KMS-11 (cell line): ENCODE measurements around the gene IGFBPL1.

ENCODE experiments used
- H2AFZ ChIP-seq: fragments of 200-600 bp; sonication (generic); 2 replicates; pipeline ENCODE4 v1.6.1; 2016; ENCODE audit warnings: antibody characterized with exemption, mixed run types, low read depth
- H3K27ac ChIP-seq: fragments of 200-600 bp; sonication (generic); 2 replicates; pipeline ENCODE4 v1.6.1; 2016; ENCODE audit warnings: mild to moderate bottlenecking, mixed run types
- H3K27me3 ChIP-seq: fragments of 200-600 bp; sonication (generic); 2 replicates; pipeline ENCODE4 v1.6.1; 2017; ENCODE audit warnings: mild to moderate bottlenecking, low read depth, mixed run types, moderate library complexity; ENCODE audit not compliant: insufficient read depth
- H3K36me3 ChIP-seq: fragments of 200-600 bp; sonication (generic); 2 replicates; pipeline ENCODE4 v1.6.1; 2017; ENCODE audit warnings: mild to moderate bottlenecking, mixed run types; ENCODE audit not compliant: insufficient read depth
- H3K4me1 ChIP-seq: fragments of 200-600 bp; sonication (generic); 2 replicates; pipeline ENCODE4 v1.6.1; 2016; ENCODE audit warnings: mild to moderate bottlenecking, low read depth, mixed run types; ENCODE audit not compliant: poor library complexity, severe bottlenecking
- H3K4me2 ChIP-seq: fragments of 200-600 bp; sonication (generic); 2 replicates; pipeline ENCODE4 v1.7.0; 2016; ENCODE audit warnings: mild to moderate bottlenecking, mixed run types
- H3K4me3 ChIP-seq: fragments of 200-600 bp; sonication (generic); IDR thresholded peaks from 2 replicates; pipeline ENCODE4 v1.6.1; 2017; ENCODE audit warnings: low read depth, low read length, mixed read lengths; ENCODE audit not compliant: insufficient read depth
- H3K79me2 ChIP-seq: fragments of 200-600 bp; sonication (generic); 2 replicates; pipeline ENCODE4 v1.6.1; 2016; ENCODE audit warnings: low read depth, mixed run types; ENCODE audit not compliant: insufficient read depth
- H3K9ac ChIP-seq: fragments of 200-600 bp; sonication (generic); 2 replicates; pipeline ENCODE4 v1.6.1; 2016; ENCODE audit warnings: mild to moderate bottlenecking, mixed run types
- H4K20me1 ChIP-seq: fragments of 200-600 bp; sonication (generic); 2 replicates; pipeline ENCODE4 v1.6.1; 2016; ENCODE audit warnings: mild to moderate bottlenecking, mixed run types; ENCODE audit not compliant: insufficient read depth
- TF ChIP-seq, protein P1 (sequence below): fragments of 200-600 bp; sonication (generic); conservative IDR thresholded peaks from 2 replicates; pipeline ENCODE4 v1.6.1; 2017; ENCODE audit warnings: low read depth, mild to moderate bottlenecking, antibody characterized with exemption, low read length, moderate library complexity, mixed read lengths

Gene IGFBPL1

DNA sequence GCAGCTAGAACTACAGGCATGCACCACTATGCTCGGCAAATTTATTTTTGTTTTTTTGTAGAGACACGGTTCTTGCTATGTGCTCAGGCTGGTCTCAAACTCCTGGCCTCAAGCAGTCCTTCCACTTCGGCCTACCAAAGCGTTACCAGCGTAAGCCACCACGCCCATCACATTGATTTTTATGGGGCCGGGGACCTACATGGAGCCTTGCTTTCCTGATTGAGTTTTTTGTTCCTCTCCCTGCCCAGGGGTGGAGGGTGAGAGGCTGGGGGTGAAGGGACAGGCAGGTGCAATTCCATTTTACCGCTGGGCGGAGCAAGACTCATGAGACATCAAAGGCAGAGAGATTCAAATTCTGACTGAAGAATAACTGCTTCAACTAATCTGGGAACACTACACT, 29.8 kb downstream of the IGFBPL1 start:
- no peak overlapping the region for H3K4me2 ChIP-seq
- no peak overlapping the region for H3K9ac ChIP-seq
- no peaks in the 10 kb centered on the region for H3K36me3 ChIP-seq
- H3K79me2 ChIP-seq: peaks cover 24% of the 10 kb centered on the region; the same call in 1 of the 2 replicates
- H4K20me1 ChIP-seq: no peaks in the 10 kb centered on the region
- no peaks in the 10 kb centered on the region for H3K27me3 ChIP-seq
- peaks cover 11% of the 10 kb centered on the region for H3K4me1 ChIP-seq
- no peak overlapping the region for H2AFZ ChIP-seq
- no peak overlapping the region for H3K4me3 ChIP-seq
- TF ChIP-seq, protein P1, sequence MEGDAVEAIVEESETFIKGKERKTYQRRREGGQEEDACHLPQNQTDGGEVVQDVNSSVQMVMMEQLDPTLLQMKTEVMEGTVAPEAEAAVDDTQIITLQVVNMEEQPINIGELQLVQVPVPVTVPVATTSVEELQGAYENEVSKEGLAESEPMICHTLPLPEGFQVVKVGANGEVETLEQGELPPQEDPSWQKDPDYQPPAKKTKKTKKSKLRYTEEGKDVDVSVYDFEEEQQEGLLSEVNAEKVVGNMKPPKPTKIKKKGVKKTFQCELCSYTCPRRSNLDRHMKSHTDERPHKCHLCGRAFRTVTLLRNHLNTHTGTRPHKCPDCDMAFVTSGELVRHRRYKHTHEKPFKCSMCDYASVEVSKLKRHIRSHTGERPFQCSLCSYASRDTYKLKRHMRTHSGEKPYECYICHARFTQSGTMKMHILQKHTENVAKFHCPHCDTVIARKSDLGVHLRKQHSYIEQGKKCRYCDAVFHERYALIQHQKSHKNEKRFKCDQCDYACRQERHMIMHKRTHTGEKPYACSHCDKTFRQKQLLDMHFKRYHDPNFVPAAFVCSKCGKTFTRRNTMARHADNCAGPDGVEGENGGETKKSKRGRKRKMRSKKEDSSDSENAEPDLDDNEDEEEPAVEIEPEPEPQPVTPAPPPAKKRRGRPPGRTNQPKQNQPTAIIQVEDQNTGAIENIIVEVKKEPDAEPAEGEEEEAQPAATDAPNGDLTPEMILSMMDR: no peak
- H3K27ac ChIP-seq: no peak overlapping the region

DNA sequence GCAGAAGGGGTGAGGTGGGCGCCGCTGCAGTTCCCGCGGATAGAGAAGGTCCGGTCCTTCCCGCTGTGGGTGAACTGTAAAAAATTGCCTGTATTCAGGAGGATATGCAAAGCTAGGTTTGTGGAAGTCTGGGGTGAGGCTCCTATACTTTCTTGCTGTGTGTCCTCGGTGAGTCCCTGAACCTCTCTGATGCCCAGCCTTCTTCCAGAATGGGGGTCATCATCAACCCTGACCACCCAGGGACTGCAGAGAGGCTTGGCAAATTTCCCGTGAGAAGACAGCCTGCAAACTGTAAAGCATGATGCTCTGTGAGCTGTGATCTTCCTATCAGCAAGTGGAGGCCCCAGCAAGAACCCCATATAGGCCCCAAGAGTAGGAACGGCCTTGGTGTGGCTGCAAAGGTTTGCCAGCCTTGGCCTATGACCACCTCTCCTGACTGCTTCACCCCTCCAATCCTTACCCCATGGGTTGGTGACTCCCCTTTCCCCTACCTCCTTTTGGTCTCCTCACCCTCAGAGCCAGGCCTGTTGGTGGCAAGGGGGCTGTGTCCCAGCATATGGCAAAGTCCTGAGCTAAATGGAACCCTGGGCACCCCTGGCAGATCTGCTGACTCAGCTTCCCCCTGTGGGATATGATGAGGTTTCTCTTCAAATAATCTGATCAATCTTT, 31.0 kb downstream of the IGFBPL1 start:
- TF ChIP-seq, protein P1: no peak
- Histone ChIP-seq H3K36me3 (no peaks in the 10 kb centered on the region), H4K20me1 (no peaks in the 10 kb centered on the region), H3K79me2 (peaks cover 24% of the 10 kb centered on the region; the same call in 1 of the 2 replicates), H2AFZ (peak overlapping the region; percentile 89), H3K4me2 (peak overlapping the region; percentile 87), H3K4me3 (no peak overlapping the region), H3K27me3 (no peaks in the 10 kb centered on the region), H3K9ac (peak overlapping the region; percentile 93), H3K4me1 (peaks cover 4% of the 10 kb centered on the region), H3K27ac (peak overlapping the region; percentile 38)

DNA sequence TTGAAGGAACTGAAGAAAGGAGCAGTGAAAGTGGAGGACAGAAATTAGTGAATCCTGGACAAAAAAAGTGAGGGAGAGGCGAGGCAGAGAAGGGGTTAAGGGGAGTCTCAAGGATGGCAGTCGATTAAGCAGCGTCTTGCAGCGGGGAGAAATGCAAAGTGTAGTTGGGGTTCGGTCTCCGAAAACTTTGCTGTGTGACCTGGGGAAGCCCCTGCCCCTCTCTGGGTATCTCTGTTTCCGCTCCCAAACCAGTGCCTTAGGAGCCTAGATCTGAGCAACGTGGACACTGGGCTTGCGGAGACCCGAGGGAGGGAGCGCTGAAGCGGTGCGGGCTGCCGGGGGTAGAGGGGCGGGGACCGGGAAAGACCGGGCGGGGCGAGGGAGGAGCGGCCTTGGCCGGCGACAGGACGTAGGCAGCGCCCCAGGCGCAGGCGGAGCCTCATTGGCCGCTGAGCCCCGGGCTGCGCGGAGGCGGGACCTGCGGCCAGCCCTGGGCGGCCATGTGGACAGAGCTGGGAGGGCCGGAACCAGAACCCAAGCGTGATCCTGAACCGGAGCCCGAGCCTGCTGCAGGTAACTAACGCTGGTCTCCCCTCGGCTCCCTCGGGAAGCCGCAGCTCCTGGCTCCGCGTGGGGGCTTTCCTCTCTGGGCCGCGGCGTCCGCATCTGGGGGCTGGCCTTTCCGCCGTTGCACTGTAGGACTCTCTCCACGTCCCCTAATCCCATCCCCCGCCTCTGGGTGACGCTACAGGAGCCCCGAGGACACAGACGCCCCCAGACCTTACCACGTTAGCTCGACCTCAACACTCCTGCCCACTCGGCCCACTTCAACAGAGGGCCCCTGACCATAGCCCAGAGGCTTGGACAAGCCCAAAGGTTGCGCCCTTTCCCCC, 31.8 kb downstream of the IGFBPL1 start, which contains the start of gene ALDH1B1:
ALDH1B1 (plus strand) TSS at position 468 of the 893 bp plus-strand sequence. CDS start 3,047 bp downstream, outside the sequence.
- TF ChIP-seq, protein P1: no peak
- Histone ChIP-seq H3K27ac (peak within 1 kb of the TSS; percentile 38), H3K4me1 (no peaks in the 10 kb centered on the region), H3K27me3 (no peaks in the 10 kb centered on the region), H2AFZ (peak within 1 kb of the TSS; percentile 89), H4K20me1 (no peaks in the 10 kb centered on the region), H3K9ac (peak within 1 kb of the TSS; percentile 93), H3K4me2 (peak within 1 kb of the TSS; percentile 99), H3K4me3 (no peak within 1 kb of the TSS), H3K79me2 (peaks cover 24% of the 10 kb centered on the region; the same call in 1 of the 2 replicates), H3K36me3 (no peaks in the 10 kb centered on the region)

DNA sequence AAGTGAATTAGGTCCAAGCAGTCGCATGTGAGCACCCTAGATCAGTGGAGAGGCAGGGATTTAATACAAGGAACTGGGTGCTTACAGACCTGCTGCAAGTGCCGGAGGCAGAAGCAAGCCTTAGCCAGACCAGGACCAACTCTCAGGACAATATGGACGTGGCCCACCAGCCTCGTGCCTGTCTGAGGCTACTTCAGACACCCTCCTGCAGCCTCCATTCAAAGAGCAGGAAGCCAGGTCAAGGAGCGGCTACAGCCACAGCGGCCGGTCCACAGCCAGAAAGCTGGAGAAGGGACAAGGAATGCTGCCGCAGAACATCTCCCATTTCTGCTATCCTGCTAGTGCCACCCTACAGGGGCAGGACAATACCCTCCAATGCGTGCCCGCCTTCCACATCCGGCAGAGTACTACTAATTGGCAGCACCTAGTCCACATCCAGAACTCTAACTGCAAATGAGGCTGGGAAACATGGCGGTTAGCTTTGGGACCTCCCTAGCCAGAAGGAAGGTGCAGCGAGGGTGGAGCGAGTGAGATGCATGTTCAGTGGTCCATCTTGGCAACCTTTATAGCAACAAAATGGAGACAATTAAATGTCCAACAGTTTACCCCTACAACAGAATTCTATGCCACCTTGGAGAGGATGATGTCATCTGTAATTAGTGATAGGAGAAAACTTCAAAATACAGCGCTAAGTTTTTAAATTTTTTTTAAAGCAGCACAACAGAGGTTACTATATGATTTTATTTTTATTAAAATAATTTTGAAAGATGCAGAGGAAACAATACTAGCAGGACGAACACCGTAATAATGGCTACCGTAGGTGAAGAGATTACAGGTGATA, 32.8 kb downstream of the IGFBPL1 start:
- no peaks in the 10 kb centered on the region for H3K27me3 ChIP-seq
- no peaks in the 10 kb centered on the region for H3K36me3 ChIP-seq
- H3K79me2 ChIP-seq: peaks cover 24% of the 10 kb centered on the region; the same call in 1 of the 2 replicates
- H2AFZ ChIP-seq: peak overlapping the region; percentile 89
- H3K4me2 ChIP-seq: peak overlapping the region; percentile 99
- H3K4me3 ChIP-seq: no peak overlapping the region
- H3K9ac ChIP-seq: no peak overlapping the region; the same call in 1 of the 2 replicates
- H3K27ac ChIP-seq: no peak overlapping the region
- TF ChIP-seq, protein P1: no peak
- no peaks in the 10 kb centered on the region for H3K4me1 ChIP-seq
- H4K20me1 ChIP-seq: no peaks in the 10 kb centered on the region
